Activated B cell treated with CpG ODN at 0.5 μM for 24 hours (primary cell): ENCODE results near the gene DSCAML1. TPM values are rescaled to one million over a fixed set of nuclear protein-coding genes. Genes with fewer than 3 reads are reported as not detected.

Experiments used
- ATAC-seq: fragments of 200-7000 bp; cut with Tn5 transposase; one replicate; pipeline ENCODE4 v1.10.0; 2021; ENCODE audit warnings: low read depth, mild to moderate bottlenecking, moderate library complexity
- CTCF ChIA-PET: fragments of 350-600 bp; sonication (Branson Sonifier 250); formaldehyde crosslinking; loops from one replicate; lab custom pipeline; 2021; ENCODE audit warnings: antibody characterized with exemption; lab: Charles Lee
- POLR2A ChIA-PET: fragments of 350-600 bp; sonication (Branson Sonifier 250); formaldehyde crosslinking; loops from one replicate; lab custom pipeline; 2021; ENCODE audit warnings: antibody characterized with exemption; lab: Charles Lee
- DNase-seq: peaks from one replicate; pipeline ENCODE4 v3.0.0; 2022
- H3K27ac Mint-ChIP-seq: one replicate; pipeline ENCODE4 v1.8.0; 2020; ENCODE audit warnings: mixed read lengths
- H3K27me3 Mint-ChIP-seq: one replicate; pipeline ENCODE4 v1.8.0; 2021; ENCODE audit warnings: mixed read lengths
- H3K36me3 Mint-ChIP-seq: one replicate; pipeline ENCODE4 v1.8.0; 2021; ENCODE audit warnings: low read depth, mixed read lengths
- H3K4me1 Mint-ChIP-seq: one replicate; pipeline ENCODE4 v1.8.0; 2021; ENCODE audit warnings: mixed read lengths
- H3K4me3 Mint-ChIP-seq: one replicate; pipeline ENCODE4 v1.8.0; 2020; ENCODE audit warnings: mild to moderate bottlenecking, mixed read lengths
- H3K9me3 Mint-ChIP-seq: one replicate; pipeline ENCODE4 v1.8.0; 2020; ENCODE audit warnings: mixed read lengths
- intact Hi-C: fragments of 100-400 bp; cut with micrococcal nuclease; formaldehyde crosslinking; loops from one replicate; pipeline ENCODE4 v1.15.1; 2024
- total RNA-seq: library from RNA; stranded (reverse); gene quantifications from 2 replicates; pipeline ENCODE4 v1.2.3, GENCODE V29; 2022
- TF ChIP-seq, protein P1 (sequence below): fragments of 200-600 bp; IDR thresholded peaks from one replicate; pipeline ENCODE4 v1.8.0; 2022; ENCODE audit warnings: antibody characterized with exemption, mild to moderate bottlenecking

DSCAML1 gene
- total RNA-seq, 1 donor from 2014 or later, result 3.6 TPM

DNA sequence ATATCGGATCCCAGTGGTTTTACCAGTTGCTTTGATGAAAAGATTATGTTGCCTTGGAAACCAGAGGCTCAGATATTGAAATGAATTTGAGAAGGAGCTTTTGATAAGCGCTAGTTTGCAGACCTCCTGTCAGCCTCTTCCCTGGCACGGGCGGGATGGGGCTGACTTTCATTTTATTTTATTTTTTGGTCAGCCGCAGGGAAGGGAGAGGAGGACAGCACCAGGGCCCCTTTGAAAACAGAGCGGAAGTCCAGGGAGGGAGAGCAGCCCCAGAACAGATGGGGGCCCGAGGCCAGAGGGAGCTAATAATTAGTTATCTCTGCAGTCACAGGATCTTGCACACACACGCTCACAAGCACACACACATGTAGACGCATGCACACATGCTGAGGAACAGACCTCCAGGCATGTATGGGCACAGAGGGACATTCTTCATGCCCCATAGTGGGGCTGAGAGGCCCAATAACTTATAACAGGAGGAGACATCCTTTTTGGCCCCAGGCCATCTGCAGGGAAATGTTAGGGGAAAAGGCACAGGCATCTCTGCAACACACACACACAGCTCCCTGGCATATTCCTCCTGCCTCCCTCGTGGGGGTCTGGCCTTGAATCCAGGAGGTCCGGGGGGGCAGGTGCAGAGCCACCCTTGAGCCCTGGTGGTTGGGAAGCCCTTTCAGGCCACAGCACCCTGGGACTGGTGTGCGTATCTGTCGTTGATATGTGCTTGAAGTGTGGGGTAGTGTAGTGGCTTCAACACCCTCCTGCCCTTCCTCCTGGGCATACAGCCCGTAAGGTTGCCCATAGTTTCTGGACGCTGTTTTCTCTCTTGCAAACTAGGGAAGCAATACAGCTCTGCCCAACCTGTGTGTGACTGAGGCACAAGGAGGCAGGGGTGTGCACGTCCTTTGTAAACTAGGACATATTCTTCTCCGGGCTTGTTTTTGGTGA lies 352.0 kb downstream of the DSCAML1 start:
- no peak for DNase-seq
- Mint-ChIP-seq H3K36me3 (no peaks in the 10 kb centered on the region), H3K27ac (no peak overlapping the region), H3K9me3 (no peaks in the 10 kb centered on the region), H3K27me3 (peaks cover 12% of the 10 kb centered on the region), H3K4me1 (no peaks in the 10 kb centered on the region), H3K4me3 (no peak overlapping the region)
- ChIA-PET CTCF (no interaction called here), POLR2A (no interaction called here)
- no peak for ATAC-seq
- TF ChIP-seq, protein P1, sequence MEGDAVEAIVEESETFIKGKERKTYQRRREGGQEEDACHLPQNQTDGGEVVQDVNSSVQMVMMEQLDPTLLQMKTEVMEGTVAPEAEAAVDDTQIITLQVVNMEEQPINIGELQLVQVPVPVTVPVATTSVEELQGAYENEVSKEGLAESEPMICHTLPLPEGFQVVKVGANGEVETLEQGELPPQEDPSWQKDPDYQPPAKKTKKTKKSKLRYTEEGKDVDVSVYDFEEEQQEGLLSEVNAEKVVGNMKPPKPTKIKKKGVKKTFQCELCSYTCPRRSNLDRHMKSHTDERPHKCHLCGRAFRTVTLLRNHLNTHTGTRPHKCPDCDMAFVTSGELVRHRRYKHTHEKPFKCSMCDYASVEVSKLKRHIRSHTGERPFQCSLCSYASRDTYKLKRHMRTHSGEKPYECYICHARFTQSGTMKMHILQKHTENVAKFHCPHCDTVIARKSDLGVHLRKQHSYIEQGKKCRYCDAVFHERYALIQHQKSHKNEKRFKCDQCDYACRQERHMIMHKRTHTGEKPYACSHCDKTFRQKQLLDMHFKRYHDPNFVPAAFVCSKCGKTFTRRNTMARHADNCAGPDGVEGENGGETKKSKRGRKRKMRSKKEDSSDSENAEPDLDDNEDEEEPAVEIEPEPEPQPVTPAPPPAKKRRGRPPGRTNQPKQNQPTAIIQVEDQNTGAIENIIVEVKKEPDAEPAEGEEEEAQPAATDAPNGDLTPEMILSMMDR, result no peak
- intact Hi-C loops, result no loop called here

DNA sequence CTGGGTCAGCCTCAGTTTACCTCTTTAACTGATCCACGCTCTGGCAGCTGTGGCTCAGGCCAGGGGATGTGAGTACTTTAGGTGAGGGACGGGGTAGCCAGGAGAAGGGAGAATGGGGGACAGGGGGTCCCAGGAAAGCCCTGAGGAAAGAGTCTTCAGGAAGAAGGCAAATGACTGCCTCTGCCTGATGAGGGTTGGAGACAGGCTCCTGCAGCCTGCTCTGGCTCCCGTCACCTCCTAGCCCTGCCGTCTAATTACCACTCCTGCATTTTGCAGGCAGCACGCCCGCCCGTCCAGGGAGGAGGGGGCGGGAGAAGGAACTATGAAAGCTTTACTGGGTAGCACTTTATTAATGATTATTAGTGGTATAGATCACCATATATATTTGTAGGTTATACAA lies 352.8 kb downstream of the DSCAML1 start:
- no peak for ATAC-seq
- TF ChIP-seq, protein P1, result no peak
- Mint-ChIP-seq H3K27me3 (peaks cover 13% of the 10 kb centered on the region), H3K27ac (no peak overlapping the region), H3K9me3 (no peaks in the 10 kb centered on the region), H3K4me3 (no peak overlapping the region), H3K36me3 (no peaks in the 10 kb centered on the region), H3K4me1 (no peaks in the 10 kb centered on the region)
- ChIA-PET POLR2A (no interaction called here), CTCF (no interaction called here)
- intact Hi-C loops, result no loop called here
- no peak for DNase-seq

DNA sequence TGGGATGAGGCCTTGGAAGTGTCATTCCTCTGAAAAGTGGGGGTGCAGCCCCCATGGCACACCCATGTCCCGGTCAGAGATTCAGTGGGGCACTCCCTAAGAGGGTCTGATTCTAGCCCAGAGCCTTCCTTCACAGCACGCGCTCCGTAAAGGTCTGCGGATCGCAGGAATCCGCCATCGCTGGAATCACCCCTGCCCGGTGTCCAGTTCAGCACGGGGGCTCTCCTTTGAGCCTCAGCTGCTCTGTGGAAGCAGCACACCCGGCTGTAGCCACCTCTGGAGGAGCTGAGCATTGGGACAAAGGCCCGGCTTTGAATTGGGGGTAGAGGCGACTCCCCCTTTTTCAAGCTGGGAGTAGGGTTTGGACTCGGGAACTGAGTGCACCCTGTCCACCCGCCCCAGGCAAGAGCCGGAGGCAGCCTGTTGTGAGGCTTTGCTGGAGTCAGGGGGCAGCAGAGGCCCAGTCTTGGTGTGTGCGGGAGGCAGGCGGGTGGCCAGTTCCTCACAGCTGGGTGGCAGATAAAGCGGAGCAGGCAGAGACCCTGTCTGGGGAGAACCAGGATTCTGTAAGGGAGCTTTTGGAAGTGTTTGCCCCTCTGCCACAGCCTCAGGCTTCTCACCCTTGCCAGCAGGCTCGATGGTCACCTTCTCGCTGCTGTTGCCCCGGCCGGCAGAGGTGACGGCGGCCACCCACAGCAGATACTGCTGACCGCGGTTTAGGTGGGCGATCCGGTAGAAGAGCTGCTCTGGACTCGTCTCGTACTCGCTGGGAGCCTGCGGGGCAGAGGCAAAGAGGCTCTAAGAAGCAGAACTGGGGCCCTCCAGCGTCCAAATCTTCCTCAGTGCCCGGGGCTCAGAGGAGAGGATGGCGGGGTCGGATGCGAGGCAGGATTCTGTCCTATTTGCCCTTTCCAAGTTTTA lies 353.5 kb downstream of the DSCAML1 start:
- no peaks in the 10 kb centered on the region for H3K36me3 Mint-ChIP-seq
- TF ChIP-seq, protein P1, result no peak
- peaks cover 16% of the 10 kb centered on the region for H3K27me3 Mint-ChIP-seq
- H3K9me3 Mint-ChIP-seq, result no peaks in the 10 kb centered on the region
- no peak for ATAC-seq
- H3K4me1 Mint-ChIP-seq, result no peaks in the 10 kb centered on the region
- intact Hi-C loops, result no loop called here
- ChIA-PET CTCF (no interaction called here), POLR2A (no interaction called here)
- H3K27ac Mint-ChIP-seq, result no peak overlapping the region
- no peak for DNase-seq
- H3K4me3 Mint-ChIP-seq, result no peak overlapping the region

DNA sequence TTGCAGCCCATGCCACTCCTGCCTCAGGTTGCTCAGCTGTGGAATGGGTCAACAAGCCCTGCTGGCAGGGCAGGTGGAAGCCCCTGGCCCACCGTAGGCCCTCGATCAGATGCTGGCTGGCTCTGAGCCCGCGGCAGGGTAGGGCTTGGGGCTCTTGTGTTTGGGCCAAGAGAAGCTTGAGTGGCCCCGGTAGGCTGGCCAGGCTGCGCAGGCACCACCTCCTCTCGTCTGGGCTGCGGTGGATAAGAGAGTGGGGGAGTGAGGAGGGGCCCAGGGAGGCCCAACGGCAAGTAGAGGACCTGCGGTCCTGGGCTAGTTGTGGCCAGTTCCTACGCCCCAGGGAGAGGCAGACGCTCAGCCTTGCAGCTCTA lies 354.2 kb downstream of the DSCAML1 start:
- H3K9me3 Mint-ChIP-seq, result no peaks in the 10 kb centered on the region
- POLR2A ChIA-PET, result no interaction called here
- DNase-seq (no peak), ATAC-seq (no peak)
- CTCF ChIA-PET, result no interaction called here
- H3K27me3 Mint-ChIP-seq, result peaks cover 16% of the 10 kb centered on the region
- H3K36me3 Mint-ChIP-seq, result no peaks in the 10 kb centered on the region
- intact Hi-C loops, result no loop called here
- no peaks in the 10 kb centered on the region for H3K4me1 Mint-ChIP-seq
- no peak overlapping the region for H3K4me3 Mint-ChIP-seq
- TF ChIP-seq, protein P1, result no peak
- no peak overlapping the region for H3K27ac Mint-ChIP-seq
